SK-N-SH treated with all-trans-retinoic acid at 6 μM for 48 hours (cell line): Measurements from ENCODE around the gene SMOC2.
"Not testable (repeated sequence)": the region's sequence is repeated elsewhere in the genome, so short reads cannot be mapped to it uniquely, and the experiment has no call there.

ENCODE experiments used
- ATAC-seq: fragments of 200-7000 bp; cut with Tn5 transposase; 3 replicates; pipeline ENCODE4 v1.9.1; 2020; ENCODE audit warnings: mild to moderate bottlenecking, moderate library complexity
- ARNTL ChIP-seq: fragments of 450-650 bp; formaldehyde crosslinking; IDR thresholded peaks from 2 replicates; pipeline ENCODE4 v1.5.0; 2020; ENCODE audit warnings: low read depth, mild to moderate bottlenecking, moderate library complexity, borderline replicate concordance
- BACH2 ChIP-seq: fragments of 250-450 bp; sonication (Bioruptor Pico); IDR thresholded peaks from 2 replicates; pipeline ENCODE4 v1.9.0; 2021; ENCODE audit warnings: mild to moderate bottlenecking, borderline replicate concordance
- CREB5 ChIP-seq: fragments of 250-450 bp; sonication (Bioruptor Pico); IDR thresholded peaks from 2 replicates; pipeline ENCODE4 v1.5.1; 2020; ENCODE audit warnings: low read depth, mild to moderate bottlenecking, moderate library complexity
- CSDC2 ChIP-seq: fragments of 250-450 bp; sonication (Bioruptor Pico); IDR thresholded peaks from 2 replicates; pipeline ENCODE4 v1.5.0; 2020; ENCODE audit warnings: mild to moderate bottlenecking, moderate library complexity
- GLIS3 ChIP-seq: fragments of 250-450 bp; sonication (Bioruptor Pico); IDR thresholded peaks from 2 replicates; pipeline ENCODE4 v1.5.0; 2020; ENCODE audit warnings: mild to moderate bottlenecking, moderate library complexity
- ISL1 ChIP-seq: fragments of 250-450 bp; sonication (Bioruptor Pico); IDR thresholded peaks from 2 replicates; pipeline ENCODE4 v2.1.2; 2022; ENCODE audit warnings: mild to moderate bottlenecking, moderate library complexity
- OSR1 ChIP-seq: fragments of 250-450 bp; sonication (Bioruptor Pico); IDR thresholded peaks from 2 replicates; pipeline ENCODE4 v1.8.0; 2022; ENCODE audit warnings: moderate library complexity, mild to moderate bottlenecking, inconsistent platforms
- PATZ1 ChIP-seq: fragments of 250-450 bp; sonication (Bioruptor Pico); IDR thresholded peaks from 2 replicates; pipeline ENCODE4 v1.8.0; 2020; ENCODE audit warnings: mild to moderate bottlenecking, moderate library complexity, borderline replicate concordance
- PPARA ChIP-seq: fragments of 250-450 bp; sonication (Bioruptor Pico); IDR thresholded peaks from 2 replicates; pipeline ENCODE4 v1.5.0; 2020; ENCODE audit warnings: mild to moderate bottlenecking, borderline replicate concordance
- RARB ChIP-seq: fragments of 250-450 bp; sonication (Bioruptor Pico); IDR thresholded peaks from 2 replicates; pipeline ENCODE4 v1.8.0; 2021; ENCODE audit warnings: mild to moderate bottlenecking, moderate library complexity
- SNAI2 ChIP-seq: fragments of 250-450 bp; sonication (Bioruptor Pico); IDR thresholded peaks from 2 replicates; pipeline ENCODE4 v1.5.0; 2020; ENCODE audit warnings: mild to moderate bottlenecking, moderate library complexity
- ZC3H10 ChIP-seq: fragments of 250-450 bp; sonication (Bioruptor Pico); IDR thresholded peaks from 2 replicates; pipeline ENCODE4 v1.5.1; 2021; ENCODE audit warnings: mild to moderate bottlenecking, moderate library complexity
- ZFP3 ChIP-seq: fragments of 250-450 bp; sonication (Bioruptor Pico); IDR thresholded peaks from 2 replicates; pipeline ENCODE4 v1.5.0; 2020; ENCODE audit warnings: mild to moderate bottlenecking, moderate library complexity
- ZNF70 ChIP-seq: fragments of 450-650 bp; formaldehyde crosslinking; IDR thresholded peaks from 2 replicates; pipeline ENCODE4 v1.5.0; 2020; ENCODE audit warnings: mild to moderate bottlenecking, moderate library complexity
- TF ChIP-seq, protein P1 (sequence below): fragments of 250-450 bp; sonication (Bioruptor Pico); IDR thresholded peaks from 2 replicates; pipeline ENCODE4 v1.5.0; 2020; ENCODE audit warnings: mild to moderate bottlenecking, moderate library complexity
- TF ChIP-seq, protein P2 (sequence below): fragments of 250-450 bp; sonication (Bioruptor Pico); IDR thresholded peaks from 2 replicates; pipeline ENCODE4 v1.5.1; 2021; ENCODE audit warnings: mild to moderate bottlenecking, moderate library complexity
- TF ChIP-seq, protein P3 (sequence below): fragments of 250-450 bp; sonication (Bioruptor Pico); IDR thresholded peaks from 2 replicates; pipeline ENCODE4 v1.8.0; 2021; ENCODE audit warnings: low read depth, mild to moderate bottlenecking, moderate library complexity, borderline replicate concordance

The SMOC2 gene

DNA sequence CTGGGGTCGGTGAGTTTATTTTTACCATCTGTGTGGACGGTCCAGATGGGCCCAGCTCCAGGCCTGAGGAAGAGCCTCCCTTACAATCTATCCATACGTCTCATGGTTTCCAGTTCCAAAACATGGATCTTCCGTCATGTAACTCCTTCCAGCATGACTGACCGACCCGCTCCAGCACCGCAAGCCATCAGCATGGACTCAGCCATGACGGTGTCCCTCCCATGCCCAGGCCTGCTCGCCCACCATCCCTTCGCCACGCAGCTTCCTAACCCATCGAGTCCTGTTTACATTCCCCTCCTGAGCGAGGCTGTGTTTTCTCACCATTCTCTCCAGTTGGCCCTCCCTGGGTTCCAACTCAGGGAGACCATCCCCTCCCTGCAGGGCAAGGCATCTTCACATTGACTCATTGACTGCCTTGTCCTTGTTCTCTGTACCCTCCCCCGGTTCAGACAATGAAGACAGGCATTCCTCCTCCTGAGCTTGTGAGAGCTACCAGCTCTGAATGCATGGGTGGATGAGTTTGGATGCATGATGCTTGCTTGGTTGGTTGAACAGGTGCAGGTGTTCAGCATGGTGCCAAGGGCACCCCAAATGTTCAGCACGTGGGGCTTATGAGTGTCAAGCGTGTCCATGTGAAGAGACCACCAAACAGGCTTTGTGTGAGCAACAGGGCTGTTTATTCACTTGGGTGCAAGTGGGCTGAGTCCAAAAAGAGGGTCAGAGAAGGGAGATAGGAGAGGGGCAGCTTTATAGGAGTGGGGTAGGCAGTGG is 235.8 kb downstream of the SMOC2 start (continued):
- TF ChIP-seq, protein P1, sequence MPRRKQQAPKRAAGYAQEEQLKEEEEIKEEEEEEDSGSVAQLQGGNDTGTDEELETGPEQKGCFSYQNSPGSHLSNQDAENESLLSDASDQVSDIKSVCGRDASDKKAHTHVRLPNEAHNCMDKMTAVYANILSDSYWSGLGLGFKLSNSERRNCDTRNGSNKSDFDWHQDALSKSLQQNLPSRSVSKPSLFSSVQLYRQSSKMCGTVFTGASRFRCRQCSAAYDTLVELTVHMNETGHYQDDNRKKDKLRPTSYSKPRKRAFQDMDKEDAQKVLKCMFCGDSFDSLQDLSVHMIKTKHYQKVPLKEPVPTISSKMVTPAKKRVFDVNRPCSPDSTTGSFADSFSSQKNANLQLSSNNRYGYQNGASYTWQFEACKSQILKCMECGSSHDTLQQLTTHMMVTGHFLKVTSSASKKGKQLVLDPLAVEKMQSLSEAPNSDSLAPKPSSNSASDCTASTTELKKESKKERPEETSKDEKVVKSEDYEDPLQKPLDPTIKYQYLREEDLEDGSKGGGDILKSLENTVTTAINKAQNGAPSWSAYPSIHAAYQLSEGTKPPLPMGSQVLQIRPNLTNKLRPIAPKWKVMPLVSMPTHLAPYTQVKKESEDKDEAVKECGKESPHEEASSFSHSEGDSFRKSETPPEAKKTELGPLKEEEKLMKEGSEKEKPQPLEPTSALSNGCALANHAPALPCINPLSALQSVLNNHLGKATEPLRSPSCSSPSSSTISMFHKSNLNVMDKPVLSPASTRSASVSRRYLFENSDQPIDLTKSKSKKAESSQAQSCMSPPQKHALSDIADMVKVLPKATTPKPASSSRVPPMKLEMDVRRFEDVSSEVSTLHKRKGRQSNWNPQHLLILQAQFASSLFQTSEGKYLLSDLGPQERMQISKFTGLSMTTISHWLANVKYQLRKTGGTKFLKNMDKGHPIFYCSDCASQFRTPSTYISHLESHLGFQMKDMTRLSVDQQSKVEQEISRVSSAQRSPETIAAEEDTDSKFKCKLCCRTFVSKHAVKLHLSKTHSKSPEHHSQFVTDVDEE: no peak

GRCh38 chr6:168677323-168677781 is 236.4 kb downstream of the SMOC2 start:
- ATAC-seq: not testable (repeated sequence)

GRCh38 chr6:168678077-168678476 is 237.1 kb downstream of the SMOC2 start:
- TF ChIP-seq BACH2: no peak
- no peak for TF ChIP-seq CSDC2 (CRISPR knock-in tag)
- no peak for TF ChIP-seq ZFP3
- TF ChIP-seq SNAI2: no peak
- no peak for TF ChIP-seq ARNTL (CRISPR knock-in tag)
- TF ChIP-seq, protein P1: no peak
- no peak for TF ChIP-seq ZC3H10
- no peak for TF ChIP-seq ISL1 (CRISPR knock-in tag)
- no peak for TF ChIP-seq PATZ1 (CRISPR knock-in tag)
- no peak for TF ChIP-seq PPARA (CRISPR knock-in tag)
- TF ChIP-seq OSR1 (CRISPR knock-in tag): no peak
- no peak for TF ChIP-seq CREB5 (CRISPR knock-in tag)
- no peak for ATAC-seq

DNA sequence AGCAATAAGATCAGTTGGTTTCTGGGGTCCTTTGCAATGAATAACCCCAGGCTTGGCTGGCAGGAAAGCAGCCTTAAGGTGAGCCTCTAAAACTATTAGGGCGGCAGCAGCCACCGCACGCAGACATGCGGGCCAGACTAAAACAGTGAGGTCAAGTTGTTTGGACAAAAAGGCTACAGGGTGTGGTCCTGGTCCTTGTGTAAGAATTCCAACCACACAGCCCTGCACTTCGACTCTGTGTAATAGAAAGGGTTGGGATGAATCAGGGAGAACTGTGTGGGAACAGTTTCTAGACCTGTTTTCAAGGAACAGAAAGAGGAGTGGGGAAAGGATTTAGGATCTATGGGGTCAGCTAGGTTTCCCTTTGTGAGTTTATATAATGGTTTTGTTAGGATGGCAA is 237.6 kb downstream of the SMOC2 start:
- no peak for ATAC-seq
- TF ChIP-seq PPARA (CRISPR knock-in tag) (no peak), PATZ1 (CRISPR knock-in tag) (no peak), ZC3H10 (no peak), ISL1 (CRISPR knock-in tag) (no peak), GLIS3 (CRISPR knock-in tag) (no peak), RARB (CRISPR knock-in tag) (no peak), OSR1 (CRISPR knock-in tag) (no peak), BACH2 (no peak), ZNF70 (CRISPR knock-in tag) (no peak)
- TF ChIP-seq, protein P1: no peak
- TF ChIP-seq, protein P2, sequence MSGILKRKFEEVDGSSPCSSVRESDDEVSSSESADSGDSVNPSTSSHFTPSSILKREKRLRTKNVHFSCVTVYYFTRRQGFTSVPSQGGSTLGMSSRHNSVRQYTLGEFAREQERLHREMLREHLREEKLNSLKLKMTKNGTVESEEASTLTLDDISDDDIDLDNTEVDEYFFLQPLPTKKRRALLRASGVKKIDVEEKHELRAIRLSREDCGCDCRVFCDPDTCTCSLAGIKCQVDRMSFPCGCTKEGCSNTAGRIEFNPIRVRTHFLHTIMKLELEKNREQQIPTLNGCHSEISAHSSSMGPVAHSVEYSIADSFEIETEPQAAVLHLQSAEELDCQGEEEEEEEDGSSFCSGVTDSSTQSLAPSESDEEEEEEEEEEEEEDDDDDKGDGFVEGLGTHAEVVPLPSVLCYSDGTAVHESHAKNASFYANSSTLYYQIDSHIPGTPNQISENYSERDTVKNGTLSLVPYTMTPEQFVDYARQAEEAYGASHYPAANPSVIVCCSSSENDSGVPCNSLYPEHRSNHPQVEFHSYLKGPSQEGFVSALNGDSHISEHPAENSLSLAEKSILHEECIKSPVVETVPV: no peak
- TF ChIP-seq, protein P3, sequence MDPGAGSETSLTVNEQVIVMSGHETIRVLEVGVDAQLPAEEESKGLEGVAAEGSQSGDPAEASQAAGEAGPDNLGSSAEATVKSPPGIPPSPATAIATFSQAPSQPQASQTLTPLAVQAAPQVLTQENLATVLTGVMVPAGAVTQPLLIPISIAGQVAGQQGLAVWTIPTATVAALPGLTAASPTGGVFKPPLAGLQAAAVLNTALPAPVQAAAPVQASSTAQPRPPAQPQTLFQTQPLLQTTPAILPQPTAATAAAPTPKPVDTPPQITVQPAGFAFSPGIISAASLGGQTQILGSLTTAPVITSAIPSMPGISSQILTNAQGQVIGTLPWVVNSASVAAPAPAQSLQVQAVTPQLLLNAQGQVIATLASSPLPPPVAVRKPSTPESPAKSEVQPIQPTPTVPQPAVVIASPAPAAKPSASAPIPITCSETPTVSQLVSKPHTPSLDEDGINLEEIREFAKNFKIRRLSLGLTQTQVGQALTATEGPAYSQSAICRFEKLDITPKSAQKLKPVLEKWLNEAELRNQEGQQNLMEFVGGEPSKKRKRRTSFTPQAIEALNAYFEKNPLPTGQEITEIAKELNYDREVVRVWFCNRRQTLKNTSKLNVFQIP (CRISPR knock-in tag): no peak
